ENCODE results near the gene SLC9A3.

The SLC9A3 gene

DNA sequence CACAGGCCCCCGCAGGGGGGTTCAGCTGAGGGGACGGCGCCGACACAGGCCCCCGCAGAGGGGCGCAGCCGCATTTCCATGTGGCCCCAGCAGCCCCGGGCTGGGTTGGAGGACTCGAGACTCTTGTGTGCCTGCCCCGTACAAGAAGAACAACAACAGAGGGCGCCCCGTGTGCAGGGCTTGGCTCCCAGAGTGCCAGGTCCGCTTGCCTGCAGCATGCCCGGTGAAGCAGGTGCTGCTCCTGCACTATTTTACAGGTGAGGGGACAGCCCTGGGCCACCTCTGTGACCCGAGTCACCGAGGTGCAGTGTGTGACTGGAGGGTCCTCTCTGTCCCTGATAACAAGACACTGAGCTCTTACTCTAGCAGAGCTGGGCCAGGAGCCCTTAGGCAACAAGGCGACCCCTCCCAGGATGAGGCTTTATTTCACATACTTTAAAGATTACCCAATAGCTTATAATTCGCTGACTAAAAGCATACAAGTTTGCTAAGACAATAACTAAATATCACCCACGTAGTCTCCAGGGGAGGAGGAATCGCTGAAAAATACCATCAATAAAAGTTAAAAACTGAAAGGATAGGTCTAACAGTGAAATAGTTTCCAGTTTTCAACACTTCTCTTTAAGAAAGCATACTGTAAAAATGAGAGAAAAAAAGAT, 41.7 kb upstream of the SLC9A3 start:
- TF ChIP-seq RAD21 (IDR thresholded peaks at IDR 0.05; ENCODE audit: low read depth) (peak; percentile 41; the same call in 1 of the 2 replicates), CEBPB (IDR thresholded peaks at IDR 0.05) (no peak), EGR1 (IDR thresholded peaks at IDR 0.05) (no peak)
- TF ChIP-seq, protein P1, sequence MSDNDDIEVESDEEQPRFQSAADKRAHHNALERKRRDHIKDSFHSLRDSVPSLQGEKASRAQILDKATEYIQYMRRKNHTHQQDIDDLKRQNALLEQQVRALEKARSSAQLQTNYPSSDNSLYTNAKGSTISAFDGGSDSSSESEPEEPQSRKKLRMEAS (IDR thresholded peaks at IDR 0.05) = no peak
- TF ChIP-seq, protein P2, sequence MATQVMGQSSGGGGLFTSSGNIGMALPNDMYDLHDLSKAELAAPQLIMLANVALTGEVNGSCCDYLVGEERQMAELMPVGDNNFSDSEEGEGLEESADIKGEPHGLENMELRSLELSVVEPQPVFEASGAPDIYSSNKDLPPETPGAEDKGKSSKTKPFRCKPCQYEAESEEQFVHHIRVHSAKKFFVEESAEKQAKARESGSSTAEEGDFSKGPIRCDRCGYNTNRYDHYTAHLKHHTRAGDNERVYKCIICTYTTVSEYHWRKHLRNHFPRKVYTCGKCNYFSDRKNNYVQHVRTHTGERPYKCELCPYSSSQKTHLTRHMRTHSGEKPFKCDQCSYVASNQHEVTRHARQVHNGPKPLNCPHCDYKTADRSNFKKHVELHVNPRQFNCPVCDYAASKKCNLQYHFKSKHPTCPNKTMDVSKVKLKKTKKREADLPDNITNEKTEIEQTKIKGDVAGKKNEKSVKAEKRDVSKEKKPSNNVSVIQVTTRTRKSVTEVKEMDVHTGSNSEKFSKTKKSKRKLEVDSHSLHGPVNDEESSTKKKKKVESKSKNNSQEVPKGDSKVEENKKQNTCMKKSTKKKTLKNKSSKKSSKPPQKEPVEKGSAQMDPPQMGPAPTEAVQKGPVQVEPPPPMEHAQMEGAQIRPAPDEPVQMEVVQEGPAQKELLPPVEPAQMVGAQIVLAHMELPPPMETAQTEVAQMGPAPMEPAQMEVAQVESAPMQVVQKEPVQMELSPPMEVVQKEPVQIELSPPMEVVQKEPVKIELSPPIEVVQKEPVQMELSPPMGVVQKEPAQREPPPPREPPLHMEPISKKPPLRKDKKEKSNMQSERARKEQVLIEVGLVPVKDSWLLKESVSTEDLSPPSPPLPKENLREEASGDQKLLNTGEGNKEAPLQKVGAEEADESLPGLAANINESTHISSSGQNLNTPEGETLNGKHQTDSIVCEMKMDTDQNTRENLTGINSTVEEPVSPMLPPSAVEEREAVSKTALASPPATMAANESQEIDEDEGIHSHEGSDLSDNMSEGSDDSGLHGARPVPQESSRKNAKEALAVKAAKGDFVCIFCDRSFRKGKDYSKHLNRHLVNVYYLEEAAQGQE (IDR thresholded peaks at IDR 0.05; ENCODE audit: low read depth) = no peak

DNA sequence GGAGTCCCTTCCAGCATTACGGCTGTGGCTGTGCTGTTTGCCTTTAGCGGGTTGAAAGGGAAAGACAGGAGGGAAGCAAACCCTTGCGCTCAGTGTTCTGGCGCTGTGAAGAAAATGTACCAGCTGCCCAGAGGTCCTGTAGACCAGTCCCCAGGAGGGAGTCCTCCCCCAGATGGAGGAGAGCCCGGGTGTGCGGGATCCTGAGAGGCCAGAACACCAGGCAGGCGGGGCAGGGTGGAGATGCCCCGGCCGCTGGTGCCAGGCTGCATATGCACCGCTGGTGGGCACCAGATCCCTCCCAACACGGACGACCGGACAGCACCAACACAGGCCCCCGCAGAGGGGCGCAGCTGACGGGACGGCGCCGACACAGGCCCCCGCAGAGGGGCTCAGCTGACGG, 37.2 kb upstream of the SLC9A3 start:
- no peak for TF ChIP-seq CEBPB (IDR thresholded peaks at IDR 0.05)
- TF ChIP-seq EP300 (IDR thresholded peaks at IDR 0.05; ENCODE audit: borderline replicate concordance) = no peak
- TF ChIP-seq FOXM1 (IDR thresholded peaks at IDR 0.05; ENCODE audit: borderline replicate concordance, low read depth) = no peak
- TF ChIP-seq TAF1 (IDR thresholded peaks at IDR 0.05; ENCODE audit: low read depth) = no peak
- TF ChIP-seq EGR1 (IDR thresholded peaks at IDR 0.05) = no peak
- no peak for TF ChIP-seq TEAD4 (IDR thresholded peaks at IDR 0.05)
- TF ChIP-seq, protein P1 (IDR thresholded peaks at IDR 0.05) = no peak
- TF ChIP-seq YY1 (IDR thresholded peaks at IDR 0.05; ENCODE audit: low read depth) = no peak
- TF ChIP-seq, protein P3, sequence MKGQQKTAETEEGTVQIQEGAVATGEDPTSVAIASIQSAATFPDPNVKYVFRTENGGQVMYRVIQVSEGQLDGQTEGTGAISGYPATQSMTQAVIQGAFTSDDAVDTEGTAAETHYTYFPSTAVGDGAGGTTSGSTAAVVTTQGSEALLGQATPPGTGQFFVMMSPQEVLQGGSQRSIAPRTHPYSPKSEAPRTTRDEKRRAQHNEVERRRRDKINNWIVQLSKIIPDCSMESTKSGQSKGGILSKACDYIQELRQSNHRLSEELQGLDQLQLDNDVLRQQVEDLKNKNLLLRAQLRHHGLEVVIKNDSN (IDR thresholded peaks at IDR 0.05) = no peak
- no peak for TF ChIP-seq NFIC (IDR thresholded peaks at IDR 0.05)
- TF ChIP-seq CREB1 (IDR thresholded peaks at IDR 0.05; ENCODE audit: low read depth) = no peak
- TF ChIP-seq ZBTB7A (IDR thresholded peaks at IDR 0.05; ENCODE audit: low read depth) = no peak
- TF ChIP-seq RAD21 (IDR thresholded peaks at IDR 0.05; ENCODE audit: low read depth) = no peak
- no peak for TF ChIP-seq TCF12 (IDR thresholded peaks at IDR 0.05; ENCODE audit: low read depth)
- TF ChIP-seq, protein P2 (IDR thresholded peaks at IDR 0.05; ENCODE audit: low read depth) = no peak

DNA sequence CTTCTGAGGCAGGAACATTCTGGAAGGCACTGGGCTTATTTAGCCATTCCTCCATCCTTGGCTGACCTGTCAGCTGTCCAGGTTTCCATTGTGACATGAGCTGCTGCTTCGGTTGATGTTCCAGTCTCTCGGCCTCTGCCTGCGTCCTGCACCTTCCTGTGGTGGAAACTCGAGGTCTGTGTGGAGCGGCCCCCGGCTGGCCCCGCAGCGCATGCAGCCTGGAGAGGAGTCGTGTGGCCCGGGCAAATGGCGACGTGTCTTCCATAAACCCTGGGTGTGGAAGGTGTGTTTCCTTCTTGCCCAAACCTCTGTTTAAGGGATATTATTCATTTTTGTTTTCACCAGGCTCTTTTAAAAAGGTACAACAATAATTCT, 36.5 kb upstream of the SLC9A3 start:
- TF ChIP-seq EP300 (IDR thresholded peaks at IDR 0.05; ENCODE audit: borderline replicate concordance) (no peak), EGR1 (IDR thresholded peaks at IDR 0.05) (no peak), CREB1 (IDR thresholded peaks at IDR 0.05; ENCODE audit: low read depth) (no peak), FOXM1 (IDR thresholded peaks at IDR 0.05; ENCODE audit: borderline replicate concordance, low read depth) (no peak), TAF1 (IDR thresholded peaks at IDR 0.05; ENCODE audit: low read depth) (no peak), CEBPB (IDR thresholded peaks at IDR 0.05) (no peak), RAD21 (IDR thresholded peaks at IDR 0.05; ENCODE audit: low read depth) (no peak), YY1 (IDR thresholded peaks at IDR 0.05; ENCODE audit: low read depth) (no peak), TEAD4 (IDR thresholded peaks at IDR 0.05) (no peak), ZBTB7A (IDR thresholded peaks at IDR 0.05; ENCODE audit: low read depth) (no peak), NFIC (IDR thresholded peaks at IDR 0.05) (no peak), TCF12 (IDR thresholded peaks at IDR 0.05; ENCODE audit: low read depth) (no peak)
- TF ChIP-seq, protein P1 (IDR thresholded peaks at IDR 0.05) = no peak
- TF ChIP-seq, protein P3 (IDR thresholded peaks at IDR 0.05) = no peak
- TF ChIP-seq, protein P2 (IDR thresholded peaks at IDR 0.05; ENCODE audit: low read depth) = no peak

DNA sequence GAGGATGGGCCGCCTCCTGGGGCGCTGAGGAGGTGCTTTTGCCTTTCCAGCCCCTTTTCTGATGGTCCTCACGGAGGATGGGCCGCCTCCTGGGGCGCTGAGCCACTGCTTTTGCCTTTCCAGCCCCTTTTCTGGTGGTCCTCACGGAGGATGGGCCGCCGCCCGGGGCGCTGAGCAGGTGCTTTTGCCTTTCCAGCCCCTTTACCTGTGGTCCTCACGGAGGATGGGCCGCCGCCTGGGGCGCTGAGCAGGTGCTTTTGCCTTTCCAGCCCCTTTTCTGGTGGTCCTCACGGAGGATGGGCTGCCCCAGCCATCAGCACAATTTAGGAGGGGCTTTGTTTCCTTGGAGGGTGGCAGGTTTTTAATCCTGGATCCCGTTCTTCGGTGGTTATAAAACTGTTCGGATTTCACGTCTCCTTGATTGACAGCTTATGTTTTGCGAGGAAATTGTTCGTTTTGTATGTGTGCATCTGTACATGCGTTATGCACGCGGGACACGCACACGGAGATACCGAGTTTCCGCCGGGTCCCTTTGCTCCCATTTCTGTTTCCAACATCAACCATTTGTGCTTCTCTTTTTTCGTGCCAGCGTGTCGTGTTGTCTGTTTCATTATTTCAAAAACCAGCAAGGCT, 34.7 kb upstream of the SLC9A3 start:
- no peak for TF ChIP-seq FOXM1 (IDR thresholded peaks at IDR 0.05; ENCODE audit: borderline replicate concordance, low read depth)
- TF ChIP-seq, protein P2 (IDR thresholded peaks at IDR 0.05; ENCODE audit: low read depth) = no peak
- TF ChIP-seq TAF1 (IDR thresholded peaks at IDR 0.05; ENCODE audit: low read depth) = no peak
- no peak for TF ChIP-seq ZBTB7A (IDR thresholded peaks at IDR 0.05; ENCODE audit: low read depth)
- TF ChIP-seq RAD21 (IDR thresholded peaks at IDR 0.05; ENCODE audit: low read depth) = no peak
- TF ChIP-seq TCF12 (IDR thresholded peaks at IDR 0.05; ENCODE audit: low read depth) = no peak
- no peak for TF ChIP-seq NFIC (IDR thresholded peaks at IDR 0.05)
- TF ChIP-seq TEAD4 (IDR thresholded peaks at IDR 0.05) = no peak
- TF ChIP-seq, protein P1 (IDR thresholded peaks at IDR 0.05) = no peak
- TF ChIP-seq, protein P3 (IDR thresholded peaks at IDR 0.05) = no peak

Data from Ishikawa (cell line).